Measurements from ENCODE around the gene RAPGEF6. TPM values are rescaled to one million over a fixed set of nuclear protein-coding genes. Genes with fewer than 3 reads are reported as not detected.

RAPGEF6 gene
- total RNA-seq, 4 donors from 2014 or later = 16.7 to 104 (median 22.6) TPM

DNA sequence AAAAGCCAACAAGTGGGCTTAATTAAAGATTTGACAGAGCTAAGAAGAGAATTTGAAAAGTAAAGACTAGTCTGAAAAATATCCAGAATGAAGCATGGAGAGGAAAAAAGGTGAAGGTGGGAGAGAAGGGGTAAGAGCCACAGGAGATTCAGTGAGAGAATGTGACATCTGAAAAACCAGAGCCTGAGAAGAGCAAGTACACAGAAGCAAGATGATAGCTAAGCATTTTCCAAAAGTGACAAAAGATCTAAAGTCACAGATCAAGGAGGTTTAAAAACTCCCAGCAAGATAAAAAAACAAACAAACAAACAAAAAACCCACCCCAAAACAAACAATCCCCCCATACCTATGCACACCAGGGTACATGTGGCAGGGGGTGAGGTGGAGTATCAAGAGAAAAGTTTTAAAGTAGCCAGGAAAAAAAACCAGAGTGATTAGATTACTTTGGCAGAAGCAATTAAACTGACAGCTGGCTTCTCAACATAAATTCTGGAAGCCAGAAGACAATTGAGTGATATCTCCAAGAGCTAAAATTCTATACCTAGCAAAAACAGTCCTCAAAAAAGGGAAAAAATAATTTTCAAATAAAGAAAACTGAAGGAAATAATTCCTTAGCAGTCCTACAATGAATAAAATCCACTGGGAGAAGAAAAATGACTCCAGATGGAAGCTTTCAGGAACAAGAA, 111.4 kb downstream of the RAPGEF6 start:
- no peak overlapping the region for H3K27ac ChIP-seq
- TF ChIP-seq CTCF (IDR thresholded peaks at IDR 0.05) (no peak), POLR2A (IDR thresholded peaks at IDR 0.05) (no peak)
- no peak for DNase-seq
- no peaks in the 10 kb centered on the region for H3K27me3 ChIP-seq
- no peaks in the 10 kb centered on the region for H3K9me3 ChIP-seq
- H3K4me1 ChIP-seq = peaks cover 0 to 6% (median 0%) of the 10 kb centered on the region in 4 donors
- peaks cover 0 to 8% (median 0%) of the 10 kb centered on the region in 3 donors for H3K36me3 ChIP-seq
- H3K4me3 ChIP-seq = no peak overlapping the region

DNA sequence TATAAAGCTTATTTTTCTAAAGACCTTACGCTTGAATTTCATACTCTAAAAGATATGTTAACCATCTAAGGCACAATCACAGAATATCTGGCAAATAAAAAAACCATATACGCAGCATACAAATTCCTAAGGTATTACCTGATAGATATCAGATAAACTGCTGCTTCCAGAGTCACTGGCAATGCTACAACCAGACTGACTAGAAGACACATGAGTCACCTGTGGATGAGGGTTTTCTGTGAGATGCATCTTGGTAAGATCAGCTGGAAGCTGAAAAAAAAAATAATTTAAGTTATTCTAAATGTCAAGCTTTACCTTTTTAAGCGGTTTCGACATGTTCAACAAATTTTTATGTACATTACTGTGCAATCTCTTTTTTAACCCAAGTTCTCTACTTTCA, 113.8 kb downstream of the RAPGEF6 start:
- TF ChIP-seq POLR2A (IDR thresholded peaks at IDR 0.05) (no peak), CTCF (IDR thresholded peaks at IDR 0.05) (no peak)
- Histone ChIP-seq H3K36me3 (peaks cover 0 to 8% (median 0%) of the 10 kb centered on the region in 3 donors), H3K27me3 (no peaks in the 10 kb centered on the region), H3K27ac (no peak overlapping the region), H3K4me1 (peaks cover 0 to 5% (median 0%) of the 10 kb centered on the region in 4 donors), H3K4me3 (no peak overlapping the region), H3K9me3 (no peaks in the 10 kb centered on the region)
- DNase-seq = no peak

- Histone ChIP-seq H3K36me3 (peaks cover 0 to 14% (median 0%) of the 10 kb centered on the region in 3 donors), H3K27me3 (no peaks in the 10 kb centered on the region), H3K4me3 (no peak overlapping the region), H3K4me1 (no peaks in the 10 kb centered on the region), H3K9me3 (no peaks in the 10 kb centered on the region), H3K27ac (peak overlapping the region in 1 of 4 donors; percentile 17)
- TF ChIP-seq POLR2A (IDR thresholded peaks at IDR 0.05) (no peak), CTCF (IDR thresholded peaks at IDR 0.05) (no peak)
- DNase-seq = no peak
Observed at GRCh38 chr5:131515348-131515747, 119.7 kb downstream of the RAPGEF6 start.

DNA sequence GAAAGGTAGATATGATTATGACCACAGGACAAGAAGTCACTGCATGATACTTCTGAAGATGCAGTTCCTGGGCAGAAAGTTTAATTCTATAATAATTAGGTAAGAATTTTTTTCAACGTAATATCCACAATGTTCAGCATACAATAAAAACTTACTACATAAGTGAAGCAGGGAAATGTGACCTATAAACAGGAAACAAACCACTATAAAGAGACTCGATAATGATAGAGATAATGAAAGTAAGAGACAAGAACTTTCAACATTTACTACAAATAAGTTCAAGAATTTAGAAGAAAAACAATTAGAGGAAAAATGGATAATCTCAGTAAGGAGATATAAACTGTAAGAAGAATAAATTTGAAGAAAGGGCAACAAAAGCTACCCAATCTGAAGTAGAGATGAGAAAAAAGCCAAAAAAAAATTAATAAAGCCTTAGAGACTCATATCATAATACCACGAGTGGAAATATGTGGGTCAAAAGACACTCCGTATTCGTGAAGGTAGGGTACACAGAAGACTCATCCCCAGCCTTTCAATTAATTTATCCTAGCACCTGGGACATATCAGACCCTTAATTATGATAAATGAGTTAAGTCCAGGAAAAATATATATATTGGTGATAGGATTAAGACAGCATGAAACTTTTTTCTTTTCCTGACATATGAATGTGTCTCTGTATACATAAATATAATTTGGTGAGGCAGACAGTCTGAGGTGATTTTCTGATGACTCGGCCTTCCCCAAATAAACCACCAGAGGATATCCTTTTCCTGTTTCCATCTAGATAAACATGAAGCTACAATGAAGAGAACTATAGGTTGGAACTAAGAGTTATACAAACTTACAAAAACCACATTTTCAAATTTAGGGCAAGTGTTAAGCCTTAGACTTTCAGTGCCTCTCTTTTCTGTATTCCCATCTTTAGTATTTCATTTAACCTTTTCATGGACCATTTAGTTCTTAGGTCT, 120.4 kb downstream of the RAPGEF6 start:
- H3K4me3 ChIP-seq = no peak overlapping the region
- H3K36me3 ChIP-seq = peaks cover 0 to 14% (median 0%) of the 10 kb centered on the region in 3 donors
- no peaks in the 10 kb centered on the region for H3K27me3 ChIP-seq
- no peaks in the 10 kb centered on the region for H3K4me1 ChIP-seq
- peak overlapping the region in 2 of 4 donors; percentile 17 to 50 for H3K27ac ChIP-seq
- no peak for DNase-seq
- peak in 2 of 6 experiments; percentile 17 to 19 for TF ChIP-seq CTCF (IDR thresholded peaks at IDR 0.05)
- TF ChIP-seq POLR2A (IDR thresholded peaks at IDR 0.05) = no peak
- H3K9me3 ChIP-seq = no peaks in the 10 kb centered on the region

DNA sequence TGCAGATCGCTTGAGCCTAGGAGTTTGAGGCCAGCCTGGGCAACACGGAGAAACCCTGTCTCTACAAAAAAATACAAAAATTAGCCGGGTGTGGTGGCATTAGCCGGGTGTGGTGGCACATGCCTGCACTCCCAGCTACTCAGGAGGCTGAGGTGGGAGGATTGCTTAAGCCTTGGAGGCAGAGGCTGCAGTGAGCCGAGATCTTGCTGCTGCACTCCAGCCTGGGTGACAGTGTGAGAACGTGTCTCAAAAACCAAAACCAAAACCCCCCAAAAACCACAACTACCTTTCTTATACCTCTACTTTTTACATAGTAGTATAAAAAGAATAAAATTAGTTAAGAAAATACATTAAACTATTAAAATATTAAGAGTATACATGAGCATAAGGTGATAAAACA, 121.2 kb downstream of the RAPGEF6 start:
- Histone ChIP-seq H3K27ac (no peak overlapping the region), H3K27me3 (no peaks in the 10 kb centered on the region), H3K9me3 (no peaks in the 10 kb centered on the region), H3K4me1 (no peaks in the 10 kb centered on the region), H3K36me3 (peaks cover 0 to 8% (median 0%) of the 10 kb centered on the region in 3 donors), H3K4me3 (no peak overlapping the region)
- DNase-seq = no peak
- TF ChIP-seq CTCF (IDR thresholded peaks at IDR 0.05) (no peak), POLR2A (IDR thresholded peaks at IDR 0.05) (no peak)
